Hepatocyte (in vitro differentiated cells): Measurements from ENCODE around the gene AIFM3. TPM values are rescaled to one million over a fixed set of nuclear protein-coding genes. Genes with fewer than 3 reads are reported as not detected.

Experiments used
- DNase-seq: peaks from one replicate; pipeline ENCODE4 v3.0.0-alpha.2; 2016; ENCODE audit warnings: low spot score
- H2AFZ ChIP-seq: fragments of 200-600 bp; sonication (generic); 2 replicates; pipeline ENCODE4 v1.6.0; 2016; ENCODE audit warnings: antibody characterized with exemption, mild to moderate bottlenecking
- H3K27ac ChIP-seq: fragments of 200-600 bp; sonication (generic); 2 replicates; pipeline ENCODE4 v1.5.1; 2016; ENCODE audit warnings: mild to moderate bottlenecking
- H3K27me3 ChIP-seq: fragments of 200-600 bp; sonication (generic); 2 replicates; pipeline ENCODE4 v1.6.1; 2016
- H3K36me3 ChIP-seq: fragments of 200-600 bp; sonication (generic); replicated peaks from 2 replicates; pipeline ENCODE4 v1.5.1; 2016; ENCODE audit warnings: low read depth; ENCODE audit not compliant: insufficient read depth
- H3K4me1 ChIP-seq: fragments of 200-600 bp; sonication (generic); 2 replicates; pipeline ENCODE4 v1.5.1; 2016; ENCODE audit warnings: mild to moderate bottlenecking, moderate library complexity; ENCODE audit not compliant: insufficient read depth
- H3K4me2 ChIP-seq: fragments of 200-600 bp; sonication (generic); 2 replicates; pipeline ENCODE4 v1.6.0; 2016
- H3K4me3 ChIP-seq: fragments of 200-600 bp; sonication (generic); 2 replicates; pipeline ENCODE4 v1.5.1; 2016; ENCODE audit warnings: mild to moderate bottlenecking
- H3K79me2 ChIP-seq: fragments of 200-600 bp; sonication (generic); 2 replicates; pipeline ENCODE4 v1.6.0; 2017; ENCODE audit warnings: mild to moderate bottlenecking
- H3K9me2 ChIP-seq: fragments of 200-600 bp; sonication (generic); replicated peaks from 2 replicates; pipeline ENCODE4 v1.6.0; 2017; ENCODE audit warnings: mild to moderate bottlenecking; ENCODE audit not compliant: insufficient read depth
- H3K9me3 ChIP-seq: fragments of 200-600 bp; sonication (generic); 2 replicates; pipeline ENCODE4 v1.5.1; 2016; ENCODE audit warnings: low read depth, mild to moderate bottlenecking
- H4K20me1 ChIP-seq: fragments of 200-600 bp; sonication (generic); 2 replicates; pipeline ENCODE4 v1.6.0; 2016; ENCODE audit warnings: mild to moderate bottlenecking; ENCODE audit not compliant: insufficient read depth, poor library complexity, severe bottlenecking
- EZH2 ChIP-seq: fragments of 200-600 bp; sonication (generic); IDR thresholded peaks from 2 replicates; pipeline ENCODE4 v1.6.1; 2016; ENCODE audit warnings: antibody characterized with exemption, mild to moderate bottlenecking, borderline replicate concordance
- EZH2phosphoT487 ChIP-seq: fragments of 200-600 bp; sonication (generic); IDR thresholded peaks from one replicate; pipeline ENCODE4 v1.6.1; 2018; ENCODE audit warnings: antibody characterized with exemption, mild to moderate bottlenecking, low read depth, moderate library complexity; ENCODE audit not compliant: unreplicated experiment, severe bottlenecking
- WGBS: methylation state at CpG from one replicate; pipeline ENCODE4 v1.1.6; 2016; ENCODE audit warnings: low lambda C conversion rate; ENCODE audit errors: missing lambda C conversion rate; 5-methylcytosine and 5-hydroxymethylcytosine counted together
- polyA plus RNA-seq: library from polyadenylated mRNA; unstranded; fragments of >200 nt; fragmentation: Nextera tagmentation; extraction: Ambion mirVana; gene quantifications from 2 replicates; pipeline ENCODE4 v1.2.1, GENCODE V29; 2016
- total RNA-seq: library from RNA; depleted of rRNA; stranded (reverse); fragments of >200 nt; gene quantifications from 2 replicates; pipeline ENCODE4 v1.2.3, GENCODE V29; 2014
- TF ChIP-seq, protein P1 (sequence below): fragments of 200-600 bp; sonication (generic); IDR thresholded peaks from 2 replicates; pipeline ENCODE4 v1.5.1; 2016; ENCODE audit warnings: antibody characterized with exemption, mild to moderate bottlenecking; ENCODE audit not compliant: poor library complexity

AIFM3 gene
- total and polyA plus RNA-seq, 2 experiments from 2014 or later = 1.7 to 3.1 TPM

- DNase-seq = no peak
Observed at GRCh38 chr22:21000207-21000986, 33.3 kb downstream of the AIFM3 start.

GRCh38 chr22:21000987-21001600 lies 34.0 kb downstream of the AIFM3 start:
- Histone ChIP-seq H3K79me2 (peaks cover 33% of the 10 kb centered on the region), H3K4me1 (peaks cover 21% of the 10 kb centered on the region), H3K36me3 (no peaks in the 10 kb centered on the region), H3K27ac (peak overlapping the region; percentile 99), H3K27me3 (no peaks in the 10 kb centered on the region), H3K4me3 (peak overlapping the region; percentile 59), H4K20me1 (no peaks in the 10 kb centered on the region), H3K4me2 (peak overlapping the region; percentile 98), H3K9me2 (no peaks in the 10 kb centered on the region), H3K9me3 (no peaks in the 10 kb centered on the region), H2AFZ (peak overlapping the region; percentile 75)
- DNase-seq = no peak
- no peak for TF ChIP-seq EZH2
- TF ChIP-seq, protein P1, sequence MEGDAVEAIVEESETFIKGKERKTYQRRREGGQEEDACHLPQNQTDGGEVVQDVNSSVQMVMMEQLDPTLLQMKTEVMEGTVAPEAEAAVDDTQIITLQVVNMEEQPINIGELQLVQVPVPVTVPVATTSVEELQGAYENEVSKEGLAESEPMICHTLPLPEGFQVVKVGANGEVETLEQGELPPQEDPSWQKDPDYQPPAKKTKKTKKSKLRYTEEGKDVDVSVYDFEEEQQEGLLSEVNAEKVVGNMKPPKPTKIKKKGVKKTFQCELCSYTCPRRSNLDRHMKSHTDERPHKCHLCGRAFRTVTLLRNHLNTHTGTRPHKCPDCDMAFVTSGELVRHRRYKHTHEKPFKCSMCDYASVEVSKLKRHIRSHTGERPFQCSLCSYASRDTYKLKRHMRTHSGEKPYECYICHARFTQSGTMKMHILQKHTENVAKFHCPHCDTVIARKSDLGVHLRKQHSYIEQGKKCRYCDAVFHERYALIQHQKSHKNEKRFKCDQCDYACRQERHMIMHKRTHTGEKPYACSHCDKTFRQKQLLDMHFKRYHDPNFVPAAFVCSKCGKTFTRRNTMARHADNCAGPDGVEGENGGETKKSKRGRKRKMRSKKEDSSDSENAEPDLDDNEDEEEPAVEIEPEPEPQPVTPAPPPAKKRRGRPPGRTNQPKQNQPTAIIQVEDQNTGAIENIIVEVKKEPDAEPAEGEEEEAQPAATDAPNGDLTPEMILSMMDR = no peak
- TF ChIP-seq EZH2phosphoT487 = no peak
- 24% methylated on average over 25 of the region's 26 CpGs for WGBS

More at GRCh38 chr22:21000207-21000986, 33.3 kb downstream of the AIFM3 start:
- Histone ChIP-seq H3K4me1 (peaks cover 21% of the 10 kb centered on the region), H3K9me2 (no peaks in the 10 kb centered on the region), H3K9me3 (no peaks in the 10 kb centered on the region), H3K27ac (no peak overlapping the region), H3K79me2 (peaks cover 33% of the 10 kb centered on the region), H3K27me3 (no peaks in the 10 kb centered on the region), H2AFZ (no peak overlapping the region), H3K36me3 (no peaks in the 10 kb centered on the region), H4K20me1 (no peaks in the 10 kb centered on the region), H3K4me2 (peak overlapping the region; percentile 98), H3K4me3 (peak overlapping the region; percentile 59)
- 75% methylated on average over 22 of the region's 22 CpGs for WGBS
- TF ChIP-seq EZH2phosphoT487 = no peak
- TF ChIP-seq EZH2 = no peak
- TF ChIP-seq, protein P1 = no peak

GRCh38 chr22:21001601-21002325 lies 34.7 kb downstream of the AIFM3 start, which contains the start of gene THAP7:
THAP7 (minus strand) TSS chr22:21002118; CDS start chr22:21001911, 207 bp downstream.
- Histone ChIP-seq H3K9me3 (no peaks in the 10 kb centered on the region), H3K4me2 (peak within 1 kb of the TSS; percentile 98), H3K27ac (peak within 1 kb of the TSS; percentile 99), H3K9me2 (no peaks in the 10 kb centered on the region), H3K79me2 (peaks cover 33% of the 10 kb centered on the region), H4K20me1 (no peaks in the 10 kb centered on the region), H3K4me3 (peak within 1 kb of the TSS; percentile 72), H2AFZ (peak within 1 kb of the TSS; percentile 75), H3K36me3 (no peaks in the 10 kb centered on the region), H3K4me1 (peaks cover 21% of the 10 kb centered on the region), H3K27me3 (no peaks in the 10 kb centered on the region)
- no peak for TF ChIP-seq EZH2
- TF ChIP-seq, protein P1 = no peak
- TF ChIP-seq EZH2phosphoT487 = no peak
- DNase-seq = peak; percentile 98
- WGBS = under 1% methylated on average over 81 of the region's 83 CpGs
